Esophagus squamous epithelium (tissue), 5 donors: ENCODE data around the gene GID8. TPM values are rescaled to one million over a fixed set of nuclear protein-coding genes. Genes with fewer than 3 reads are reported as not detected.

Experiments used
- DNase-seq: peaks from one replicate; lab custom pipeline; 2025; lab: John Stamatoyannopoulos, UW
- H3K27ac ChIP-seq, 4 donors: fragments of 200-600 bp; sonication (generic); one replicate each; pipeline ENCODE4 v1.5.1; 2016 to 2019; ENCODE audit warnings: mild to moderate bottlenecking in 1 of 4
- H3K27me3 ChIP-seq, 4 donors: fragments of 200-600 bp; sonication (generic); 1 replicate in 3 of 4; 2 replicates in 1 of 4; pipeline versions ENCODE4 v1.5.1 to v1.6.0; 2017 to 2021; ENCODE audit warnings: antibody characterized with exemption in 1 of 4
- H3K36me3 ChIP-seq, 3 donors: fragments of 200-600 bp; sonication (generic); one replicate each; pipeline ENCODE4 v1.5.1; 2016 to 2019
- H3K4me1 ChIP-seq, 3 donors: fragments of 200-600 bp; sonication (generic); one replicate each; pipeline ENCODE4 v1.5.1; 2017 to 2019
- H3K4me3 ChIP-seq, 4 donors: fragments of 200-600 bp; sonication (generic); 1 replicate in 3 of 4; 2 replicates in 1 of 4; pipeline ENCODE4 v1.5.1; 2016 to 2019; ENCODE audit warnings: mild to moderate bottlenecking in 2 of 4, moderate library complexity in 1 of 4
- H3K9me3 ChIP-seq, 3 donors: fragments of 200-600 bp; sonication (generic); one replicate each; pipeline ENCODE4 v1.5.1; 2016 to 2019
- CTCF ChIP-seq, 6 experiments: fragments of 450-650 bp in 4 of 6; fragments of 200-600 bp in 2 of 6; sonication (generic) in 2 of 6; IDR thresholded peaks; one replicate each; pipeline ENCODE4 v1.5.1; 2016 to 2019; ENCODE audit warnings: antibody characterized with exemption in 6 of 6, mild to moderate bottlenecking in 4 of 6, moderate library complexity in 4 of 6
- POLR2A ChIP-seq, 4 donors: fragments of 450-650 bp; IDR thresholded peaks; one replicate each; pipeline ENCODE4 v1.6.1; 2017; ENCODE audit warnings: antibody characterized with exemption in 4 of 4, mild to moderate bottlenecking in 4 of 4, moderate library complexity in 3 of 4
- WGBS, 2 donors: methylation state at CpG; one replicate each; pipeline ENCODE4 v1.1.5; 2018; 5-methylcytosine and 5-hydroxymethylcytosine counted together
- intact Hi-C: fragments of 100-400 bp; cut with DNase I; formaldehyde crosslinking; loops from one replicate; pipeline ENCODE4 v1.15.0; 2022
- total RNA-seq, 4 donors: library from RNA; depleted of rRNA; stranded (reverse); fragments of >200 nt; gene quantifications; one replicate each; pipeline ENCODE4 v1.1.0, GENCODE V29; 2016
- donor health status: DM: yes; HTN: yes; CAD: no.

The GID8 gene
- total RNA-seq, 4 donors from 2014 or later = 41.0 to 51.2 (median 44.1) TPM

GRCh38 chr20:62901891-62902290, 36.1 kb upstream of the GID8 start:
- WGBS, 2 donors = 86 to 93% methylated on average over 11 of the region's 11 CpGs

GRCh38 chr20:62902926-62903615, 34.9 kb upstream of the GID8 start:
- TF ChIP-seq CTCF (IDR thresholded peaks at IDR 0.05) (no peak), POLR2A (IDR thresholded peaks at IDR 0.05) (no peak)
- WGBS, 2 donors = 61 to 67% methylated on average over 4 to 7 of the region's 7 CpGs
- H3K27ac ChIP-seq = no peak overlapping the region
- H3K4me1 ChIP-seq = peaks cover 0 to 44% (median 22%) of the 10 kb centered on the region in 3 donors
- H3K4me3 ChIP-seq = no peak overlapping the region
- no peak for DNase-seq
- H3K36me3 ChIP-seq = peaks cover 27 to 73% (median 45%) of the 10 kb centered on the region in 3 donors
- no peaks in the 10 kb centered on the region for H3K27me3 ChIP-seq
- intact Hi-C loops = no loop called here
- H3K9me3 ChIP-seq = no peaks in the 10 kb centered on the region

More at GRCh38 chr20:62901891-62902290, 36.1 kb upstream of the GID8 start:
- no peak overlapping the region for H3K4me3 ChIP-seq
- no peaks in the 10 kb centered on the region for H3K27me3 ChIP-seq
- no peak overlapping the region for H3K27ac ChIP-seq
- no peaks in the 10 kb centered on the region for H3K9me3 ChIP-seq
- TF ChIP-seq POLR2A (IDR thresholded peaks at IDR 0.05) (no peak), CTCF (IDR thresholded peaks at IDR 0.05) (no peak)
- peaks cover 0 to 45% (median 22%) of the 10 kb centered on the region in 3 donors for H3K4me1 ChIP-seq
- intact Hi-C loops = no loop called here
- H3K36me3 ChIP-seq = peaks cover 15 to 62% (median 36%) of the 10 kb centered on the region in 3 donors
- no peak for DNase-seq

- peaks cover 32 to 98% (median 69%) of the 10 kb centered on the region in 3 donors for H3K36me3 ChIP-seq
- H3K27ac ChIP-seq = no peak overlapping the region
- no peaks in the 10 kb centered on the region for H3K9me3 ChIP-seq
- H3K4me3 ChIP-seq = no peak overlapping the region
- DNase-seq = no peak
- peaks cover 0 to 19% (median under 1%) of the 10 kb centered on the region in 3 donors for H3K4me1 ChIP-seq
- intact Hi-C loops = no loop called here
- WGBS, 2 donors = 88 to 89% methylated on average over 17 of the region's 17 CpGs
- TF ChIP-seq POLR2A (IDR thresholded peaks at IDR 0.05) = no peak
- no peak for TF ChIP-seq CTCF (IDR thresholded peaks at IDR 0.05)
- H3K27me3 ChIP-seq = no peaks in the 10 kb centered on the region
Measured at GRCh38 chr20:62905536-62906117, 32.3 kb upstream of the GID8 start.

- Histone ChIP-seq H3K4me3 (no peak overlapping the region), H3K27ac (no peak overlapping the region), H3K36me3 (peaks cover 38 to 100% (median 74%) of the 10 kb centered on the region in 3 donors), H3K9me3 (no peaks in the 10 kb centered on the region), H3K4me1 (peaks cover 0 to 13% (median 0%) of the 10 kb centered on the region in 3 donors), H3K27me3 (no peaks in the 10 kb centered on the region)
- 91 to 92% methylated on average over 9 to 15 of the region's 16 CpGs for WGBS, 2 donors
- TF ChIP-seq CTCF (IDR thresholded peaks at IDR 0.05) (no peak), POLR2A (IDR thresholded peaks at IDR 0.05) (no peak)
- DNase-seq = no peak
- intact Hi-C loops = no loop called here
Measured at GRCh38 chr20:62906209-62906608, 31.7 kb upstream of the GID8 start.
